ENCODE data around the gene DISP1.
A peak's percentile ranks its signal among the peaks of the same experiment; 100 is the strongest.

Gene DISP1

DNA sequence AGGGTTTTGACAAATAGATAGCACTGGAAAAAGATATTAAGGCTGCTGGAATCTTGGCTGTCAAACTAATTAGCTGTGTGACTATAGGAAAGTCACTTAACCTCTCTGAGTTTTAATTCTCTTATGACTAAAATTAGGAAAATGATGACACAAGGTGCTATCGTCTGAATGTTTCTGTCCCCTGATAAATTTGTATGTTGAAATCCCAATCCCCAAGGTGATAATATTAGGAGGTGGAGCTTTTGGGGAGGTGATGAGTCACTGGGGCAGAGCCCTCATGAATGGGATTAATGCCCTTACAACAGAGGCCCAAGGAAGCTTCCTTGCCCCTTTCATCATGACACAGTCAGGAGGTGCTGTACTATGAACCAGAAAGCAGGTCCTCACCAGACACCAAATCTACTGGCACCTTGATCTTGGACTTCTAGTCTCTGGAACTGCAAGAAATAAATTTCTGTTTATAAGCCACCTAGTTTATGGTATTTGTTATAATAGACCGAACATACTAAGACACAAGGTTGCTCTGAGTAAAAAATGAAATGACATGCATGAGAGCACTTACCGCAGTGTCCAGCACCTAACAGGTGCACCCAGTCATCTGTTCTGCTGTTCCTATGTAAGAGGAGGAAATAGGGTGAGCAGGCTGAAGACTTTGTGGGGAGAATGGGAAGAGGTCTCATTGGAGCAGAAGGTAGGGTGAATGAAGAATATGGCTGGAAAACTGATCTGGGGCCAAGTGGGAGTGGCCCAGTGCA lies 26.3 kb upstream of the DISP1 start:
- DNase-seq (ENCODE audit: extremely low read depth, insufficient read length), result peak; percentile 63
- no peaks in the 10 kb centered on the region for H3K36me3 ChIP-seq (ENCODE audit: control insufficient read depth, insufficient read depth, low read length)
- TF ChIP-seq, protein P1, sequence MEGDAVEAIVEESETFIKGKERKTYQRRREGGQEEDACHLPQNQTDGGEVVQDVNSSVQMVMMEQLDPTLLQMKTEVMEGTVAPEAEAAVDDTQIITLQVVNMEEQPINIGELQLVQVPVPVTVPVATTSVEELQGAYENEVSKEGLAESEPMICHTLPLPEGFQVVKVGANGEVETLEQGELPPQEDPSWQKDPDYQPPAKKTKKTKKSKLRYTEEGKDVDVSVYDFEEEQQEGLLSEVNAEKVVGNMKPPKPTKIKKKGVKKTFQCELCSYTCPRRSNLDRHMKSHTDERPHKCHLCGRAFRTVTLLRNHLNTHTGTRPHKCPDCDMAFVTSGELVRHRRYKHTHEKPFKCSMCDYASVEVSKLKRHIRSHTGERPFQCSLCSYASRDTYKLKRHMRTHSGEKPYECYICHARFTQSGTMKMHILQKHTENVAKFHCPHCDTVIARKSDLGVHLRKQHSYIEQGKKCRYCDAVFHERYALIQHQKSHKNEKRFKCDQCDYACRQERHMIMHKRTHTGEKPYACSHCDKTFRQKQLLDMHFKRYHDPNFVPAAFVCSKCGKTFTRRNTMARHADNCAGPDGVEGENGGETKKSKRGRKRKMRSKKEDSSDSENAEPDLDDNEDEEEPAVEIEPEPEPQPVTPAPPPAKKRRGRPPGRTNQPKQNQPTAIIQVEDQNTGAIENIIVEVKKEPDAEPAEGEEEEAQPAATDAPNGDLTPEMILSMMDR (IDR thresholded peaks at IDR 0.05; ENCODE audit: insufficient read depth, low read length, poor library complexity, severe bottlenecking), result no peak
- H3K4me3 ChIP-seq (replicated peaks; ENCODE audit: low read depth, low read length), result no peak overlapping the region
- H3K27me3 ChIP-seq (replicated peaks; ENCODE audit: control insufficient read depth, insufficient read depth, low read length), result no peaks in the 10 kb centered on the region; the same call in 1 of the 2 replicates

DNA sequence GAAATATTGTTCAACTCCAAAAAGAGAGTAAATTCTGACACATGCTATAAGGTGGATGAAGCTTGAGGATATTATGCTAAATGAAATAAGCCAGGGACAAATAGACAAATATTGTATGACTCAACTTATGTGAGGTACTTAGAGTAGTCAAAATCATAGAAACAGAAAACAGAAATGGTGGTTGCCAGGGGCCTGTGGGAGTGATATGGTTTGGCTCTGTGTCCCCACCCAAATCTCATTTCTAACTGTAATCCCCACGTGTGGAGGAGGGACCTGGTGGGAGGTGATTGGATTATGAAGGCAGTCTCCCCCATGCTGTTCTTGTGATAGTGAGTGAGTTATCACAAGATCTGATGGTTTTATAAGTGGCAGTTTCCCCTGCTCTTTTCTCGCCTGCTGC lies 24.7 kb upstream of the DISP1 start:
- Histone ChIP-seq H3K4me3 (replicated peaks; ENCODE audit: low read depth, low read length) (no peak overlapping the region), H3K36me3 (ENCODE audit: control insufficient read depth, insufficient read depth, low read length) (no peaks in the 10 kb centered on the region), H3K27me3 (replicated peaks; ENCODE audit: control insufficient read depth, insufficient read depth, low read length) (no peaks in the 10 kb centered on the region; the same call in 1 of the 2 replicates)
- no peak for DNase-seq (ENCODE audit: extremely low read depth, insufficient read length)
- TF ChIP-seq, protein P1 (IDR thresholded peaks at IDR 0.05; ENCODE audit: insufficient read depth, low read length, poor library complexity, severe bottlenecking), result no peak

DNA sequence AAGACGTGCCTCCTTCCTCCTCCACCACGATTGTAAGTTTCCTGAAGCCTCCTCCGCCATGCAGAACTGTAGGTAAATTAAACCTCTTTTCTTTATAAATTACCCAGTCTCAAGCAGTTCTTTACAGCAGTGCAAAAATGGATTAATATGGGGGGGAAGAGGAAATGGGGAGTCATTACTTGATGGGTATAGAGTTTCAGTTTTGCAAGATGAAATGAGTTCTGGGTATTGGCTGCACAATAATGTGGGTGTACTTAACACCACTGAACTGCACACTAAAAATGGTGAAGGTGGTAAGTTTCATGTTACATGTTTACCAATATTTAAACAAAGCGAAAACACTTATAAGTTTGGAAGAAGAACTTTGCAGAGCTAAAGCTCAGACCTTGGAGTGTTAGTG lies 24.3 kb upstream of the DISP1 start:
- DNase-seq (ENCODE audit: extremely low read depth, insufficient read length), result no peak
- TF ChIP-seq, protein P1 (IDR thresholded peaks at IDR 0.05; ENCODE audit: insufficient read depth, low read length, poor library complexity, severe bottlenecking), result no peak
- Histone ChIP-seq H3K27me3 (replicated peaks; ENCODE audit: control insufficient read depth, insufficient read depth, low read length) (no peaks in the 10 kb centered on the region; the same call in 1 of the 2 replicates), H3K36me3 (ENCODE audit: control insufficient read depth, insufficient read depth, low read length) (no peaks in the 10 kb centered on the region), H3K4me3 (replicated peaks; ENCODE audit: low read depth, low read length) (no peak overlapping the region)

- no peak for DNase-seq (ENCODE audit: extremely low read depth, insufficient read length)
- Histone ChIP-seq H3K4me3 (replicated peaks; ENCODE audit: low read depth, low read length) (no peak overlapping the region), H3K27me3 (replicated peaks; ENCODE audit: control insufficient read depth, insufficient read depth, low read length) (no peaks in the 10 kb centered on the region; the same call in 1 of the 2 replicates), H3K36me3 (ENCODE audit: control insufficient read depth, insufficient read depth, low read length) (no peaks in the 10 kb centered on the region)
- TF ChIP-seq, protein P1 (IDR thresholded peaks at IDR 0.05; ENCODE audit: insufficient read depth, low read length, poor library complexity, severe bottlenecking), result no peak
Measured at GRCh38 chr1:222791006-222791710, 23.7 kb upstream of the DISP1 start.

DNA sequence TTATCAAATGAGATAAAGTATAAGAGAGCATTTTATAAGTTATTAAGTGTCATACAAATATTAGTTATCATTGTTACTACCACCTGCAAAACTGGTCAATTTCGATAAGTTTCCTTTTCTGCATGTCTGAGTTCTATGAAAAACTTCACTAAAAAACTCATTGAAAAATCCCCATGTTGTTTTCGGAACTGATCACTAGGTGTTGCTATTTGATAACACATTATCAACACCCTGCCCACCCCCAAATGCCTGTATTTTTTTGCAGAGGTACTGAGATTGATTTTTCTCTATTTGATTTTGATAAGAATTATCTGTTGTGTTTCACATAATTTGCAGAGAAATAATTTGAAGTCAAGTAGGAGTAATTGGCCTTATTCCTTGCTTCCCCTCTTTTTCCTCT lies 22.1 kb upstream of the DISP1 start:
- TF ChIP-seq, protein P1 (IDR thresholded peaks at IDR 0.05; ENCODE audit: insufficient read depth, low read length, poor library complexity, severe bottlenecking), result peak; percentile 47
- H3K4me3 ChIP-seq (replicated peaks; ENCODE audit: low read depth, low read length), result no peak overlapping the region
- H3K36me3 ChIP-seq (ENCODE audit: control insufficient read depth, insufficient read depth, low read length), result no peaks in the 10 kb centered on the region
- no peak for DNase-seq (ENCODE audit: extremely low read depth, insufficient read length)
- no peaks in the 10 kb centered on the region; the same call in 1 of the 2 replicates for H3K27me3 ChIP-seq (replicated peaks; ENCODE audit: control insufficient read depth, insufficient read depth, low read length)

All from GM06990 (cell line).